Endodermal cell (in vitro differentiated cells): ENCODE data around the gene SLIT1. TPM values are rescaled to one million over a fixed set of nuclear protein-coding genes. Genes with fewer than 3 reads are reported as not detected.

Experiments used
- DNase-seq: peaks from one replicate; pipeline ENCODE4 v3.0.0-alpha.2; 2017
- H3K27ac ChIP-seq: 2 replicates; pipeline ENCODE4 v1.5.1; 2013; ENCODE audit warnings: mild to moderate bottlenecking, low read depth, low read length, moderate library complexity
- H3K27me3 ChIP-seq: 2 replicates; pipeline ENCODE4 v1.6.1; 2013; ENCODE audit warnings: mild to moderate bottlenecking, low read length, moderate library complexity; ENCODE audit not compliant: insufficient read depth, control insufficient read depth, poor library complexity, severe bottlenecking
- H3K36me3 ChIP-seq: 2 replicates; pipeline ENCODE4 v1.7.0; 2013; ENCODE audit warnings: mild to moderate bottlenecking, low read length, moderate library complexity; ENCODE audit not compliant: control insufficient read depth, insufficient read depth
- H3K4me1 ChIP-seq: one replicate; pipeline ENCODE4 v1.7.0; 2013; ENCODE audit warnings: low read length; ENCODE audit not compliant: control insufficient read depth, insufficient read depth
- H3K4me3 ChIP-seq: 2 replicates; pipeline ENCODE4 v1.5.1; 2013; ENCODE audit warnings: mild to moderate bottlenecking, low read length, moderate library complexity
- H3K9ac ChIP-seq: 2 replicates; pipeline ENCODE4 v1.6.1; 2013; ENCODE audit warnings: mild to moderate bottlenecking, low read length, moderate library complexity; ENCODE audit not compliant: poor library complexity, severe bottlenecking; ENCODE audit errors: extremely low read depth
- H3K9me3 ChIP-seq: 2 replicates; pipeline ENCODE4 v1.6.1; 2013; ENCODE audit warnings: mild to moderate bottlenecking, low read length, moderate library complexity; ENCODE audit not compliant: control insufficient read depth
- H3K27ac Mint-ChIP-seq: 2 replicates; pipeline ENCODE4 v1.8.0; 2020; ENCODE audit warnings: mixed read lengths
- H3K27me3 Mint-ChIP-seq: 2 replicates; pipeline ENCODE4 v1.8.0; 2021; ENCODE audit warnings: mild to moderate bottlenecking, mixed read lengths; ENCODE audit not compliant: insufficient read depth
- H3K36me3 Mint-ChIP-seq: 2 replicates; pipeline ENCODE4 v1.8.0; 2020; ENCODE audit warnings: low read depth, mixed read lengths
- H3K4me1 Mint-ChIP-seq: 2 replicates; pipeline ENCODE4 v1.8.0; 2020; ENCODE audit warnings: mixed read lengths
- H3K4me3 Mint-ChIP-seq: 2 replicates; pipeline ENCODE4 v1.8.0; 2020; ENCODE audit warnings: mild to moderate bottlenecking, moderate library complexity, mixed read lengths
- H3K9me3 Mint-ChIP-seq: 2 replicates; pipeline ENCODE4 v1.8.0; 2020; ENCODE audit warnings: mild to moderate bottlenecking, mixed read lengths
- CTCF ChIP-seq: fragments of 200-600 bp; sonication (generic); conservative IDR thresholded peaks from 2 replicates; pipeline ENCODE4 v1.5.0; 2021; ENCODE audit warnings: antibody characterized with exemption, mild to moderate bottlenecking
- WGBS, 2 experiments: methylation state at CpG; one replicate each; pipeline versions ENCODE4 v1.1.5 to v1.1.7; 2013; ENCODE audit warnings: missing lambda C conversion rate in 2 of 2, mixed read lengths in 1 of 2; ENCODE audit not compliant: insufficient coverage in 1 of 2, insufficient read length in 1 of 2; 5-methylcytosine and 5-hydroxymethylcytosine counted together
- total RNA-seq, 2 donors: library from RNA; stranded (reverse); fragmentation: NEBNext Ultra II Directional in 1 of 2; extraction: Animal tissue kit (Norgen Biotek cat#: 25700) in 1 of 2; gene quantifications; 2 replicates in 1 of 2; 3 replicates in 1 of 2; pipeline ENCODE4 v1.2.1, GENCODE V29; 2021

The SLIT1 gene
- total RNA-seq, 2 donors from 2014 or later, result 0.97 to 2.4 TPM

DNA sequence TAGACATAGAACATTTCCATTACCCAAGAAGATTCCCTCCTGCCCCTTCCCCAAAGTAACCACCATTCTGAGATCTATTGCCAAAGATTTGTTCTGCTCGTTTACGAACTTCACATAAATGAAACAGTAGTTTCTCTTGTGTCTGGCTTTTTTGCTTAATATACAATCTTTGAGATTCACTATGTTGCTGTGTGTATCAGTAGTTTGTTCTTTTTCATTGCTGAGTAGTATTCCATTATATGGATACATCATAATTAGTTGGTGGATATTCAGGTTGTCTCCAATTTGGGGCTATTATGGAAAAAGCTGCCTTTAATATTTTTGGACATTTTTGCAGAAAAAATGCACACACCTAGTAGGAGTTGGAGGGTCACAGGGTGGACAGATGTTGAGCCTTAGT is 124.3 kb downstream of the SLIT1 start:
- Histone ChIP-seq H3K36me3 (no peaks in the 10 kb centered on the region), H3K27ac (no peak overlapping the region), H3K4me3 (no peak overlapping the region), H3K9ac (no peak overlapping the region), H3K27me3 (no peaks in the 10 kb centered on the region), H3K9me3 (no peaks in the 10 kb centered on the region), H3K4me1 (peaks cover 4% of the 10 kb centered on the region)
- peaks cover 9% of the 10 kb centered on the region for H3K4me1 Mint-ChIP-seq
- no peaks in the 10 kb centered on the region for H3K9me3 Mint-ChIP-seq
- H3K36me3 Mint-ChIP-seq, result no peaks in the 10 kb centered on the region
- H3K27ac Mint-ChIP-seq, result no peak overlapping the region
- H3K4me3 Mint-ChIP-seq, result no peak overlapping the region
- no peak for TF ChIP-seq CTCF
- no peaks in the 10 kb centered on the region for H3K27me3 Mint-ChIP-seq
- 75 to 100% methylated on average over 2 of the region's 2 CpGs for WGBS, 2 experiments
- no peak for DNase-seq

DNA sequence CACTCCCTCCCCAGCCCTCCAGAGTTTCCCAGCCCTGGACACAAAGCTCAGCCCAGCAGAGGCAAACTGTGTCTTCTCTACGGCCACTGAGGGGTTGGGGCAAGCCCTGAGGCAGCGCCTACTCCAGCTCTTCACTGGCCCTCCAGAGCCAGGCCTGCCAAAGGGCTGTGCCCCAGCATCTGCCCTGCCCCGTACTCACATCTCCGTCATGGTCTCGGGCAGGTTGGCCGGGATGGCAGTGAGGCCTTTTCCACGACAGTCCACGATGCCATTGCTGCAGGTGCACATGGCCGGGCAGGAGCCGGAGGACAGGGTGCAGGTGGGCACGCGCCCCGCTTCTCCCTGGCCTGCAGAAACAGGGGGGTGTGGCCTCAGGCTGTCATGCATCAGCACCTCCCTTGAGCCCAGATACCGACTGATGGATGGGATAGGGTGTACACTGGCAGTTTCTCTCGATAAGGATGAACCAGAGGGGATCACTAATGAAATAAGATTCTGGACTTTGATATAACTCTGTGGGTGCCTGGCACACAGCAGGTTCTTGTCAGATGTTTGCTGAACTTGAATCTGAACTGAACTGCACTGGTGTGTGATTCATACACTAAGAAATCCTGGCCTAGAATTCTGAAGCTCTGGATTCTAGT is 125.2 kb downstream of the SLIT1 start:
- no peak overlapping the region for H3K9ac ChIP-seq
- no peaks in the 10 kb centered on the region for H3K36me3 ChIP-seq
- no peaks in the 10 kb centered on the region for H3K27me3 ChIP-seq
- Mint-ChIP-seq H3K27ac (no peak overlapping the region), H3K4me3 (no peak overlapping the region), H3K9me3 (no peaks in the 10 kb centered on the region), H3K27me3 (no peaks in the 10 kb centered on the region), H3K4me1 (peaks cover 8% of the 10 kb centered on the region), H3K36me3 (no peaks in the 10 kb centered on the region)
- peaks cover 1% of the 10 kb centered on the region for H3K4me1 ChIP-seq
- DNase-seq, result no peak
- H3K27ac ChIP-seq, result no peak overlapping the region
- no peaks in the 10 kb centered on the region for H3K9me3 ChIP-seq
- no peak for TF ChIP-seq CTCF
- 92 to 97% methylated on average over 10 to 15 of the region's 15 CpGs for WGBS, 2 experiments
- no peak overlapping the region for H3K4me3 ChIP-seq

DNA sequence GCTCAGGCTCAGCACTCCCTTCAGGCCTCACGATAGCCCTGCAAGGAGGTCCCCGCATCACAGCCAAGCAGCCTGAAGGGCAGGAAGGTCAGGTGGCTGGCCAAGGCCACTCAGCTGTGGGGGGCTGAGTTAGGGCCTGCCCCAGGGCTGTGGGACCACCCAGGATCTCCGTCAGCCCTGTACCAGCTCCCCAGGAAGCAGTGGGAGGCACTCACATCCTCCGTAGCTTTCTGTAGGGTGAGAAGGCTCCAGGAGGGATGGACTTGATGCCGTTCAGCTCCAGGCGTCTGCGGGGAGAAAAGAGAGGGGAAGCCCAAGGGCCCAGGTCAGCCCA is 125.9 kb downstream of the SLIT1 start:
- Histone ChIP-seq H3K27me3 (no peaks in the 10 kb centered on the region), H3K4me3 (no peak overlapping the region), H3K36me3 (no peaks in the 10 kb centered on the region), H3K27ac (no peak overlapping the region), H3K9me3 (no peaks in the 10 kb centered on the region), H3K9ac (no peak overlapping the region), H3K4me1 (no peaks in the 10 kb centered on the region)
- no peaks in the 10 kb centered on the region for H3K27me3 Mint-ChIP-seq
- DNase-seq, result no peak
- TF ChIP-seq CTCF, result no peak
- no peak overlapping the region for H3K4me3 Mint-ChIP-seq
- no peaks in the 10 kb centered on the region for H3K9me3 Mint-ChIP-seq
- H3K27ac Mint-ChIP-seq, result no peak overlapping the region
- 85% methylated on average over 7 of the region's 7 CpGs; no CpG with 5 or more reads in 1 of the 2 experiments for WGBS, 2 experiments
- peaks cover 2% of the 10 kb centered on the region for H3K4me1 Mint-ChIP-seq
- H3K36me3 Mint-ChIP-seq, result no peaks in the 10 kb centered on the region
